NCI-H2081 (cell line): ENCODE results near the gene CFAP46.
"Not testable (repeated sequence)": the region's sequence is repeated elsewhere in the genome, so short reads cannot be mapped to it uniquely, and the experiment has no call there.

Experiments used
- DNase-seq, 2 experiments: peaks; one replicate each; lab custom pipeline; 2025; lab: John Stamatoyannopoulos, UW

Gene CFAP46

GRCh38 chr10:132899054-132899750 is 43.2 kb downstream of the CFAP46 start:
- DNase-seq: no peak

DNA sequence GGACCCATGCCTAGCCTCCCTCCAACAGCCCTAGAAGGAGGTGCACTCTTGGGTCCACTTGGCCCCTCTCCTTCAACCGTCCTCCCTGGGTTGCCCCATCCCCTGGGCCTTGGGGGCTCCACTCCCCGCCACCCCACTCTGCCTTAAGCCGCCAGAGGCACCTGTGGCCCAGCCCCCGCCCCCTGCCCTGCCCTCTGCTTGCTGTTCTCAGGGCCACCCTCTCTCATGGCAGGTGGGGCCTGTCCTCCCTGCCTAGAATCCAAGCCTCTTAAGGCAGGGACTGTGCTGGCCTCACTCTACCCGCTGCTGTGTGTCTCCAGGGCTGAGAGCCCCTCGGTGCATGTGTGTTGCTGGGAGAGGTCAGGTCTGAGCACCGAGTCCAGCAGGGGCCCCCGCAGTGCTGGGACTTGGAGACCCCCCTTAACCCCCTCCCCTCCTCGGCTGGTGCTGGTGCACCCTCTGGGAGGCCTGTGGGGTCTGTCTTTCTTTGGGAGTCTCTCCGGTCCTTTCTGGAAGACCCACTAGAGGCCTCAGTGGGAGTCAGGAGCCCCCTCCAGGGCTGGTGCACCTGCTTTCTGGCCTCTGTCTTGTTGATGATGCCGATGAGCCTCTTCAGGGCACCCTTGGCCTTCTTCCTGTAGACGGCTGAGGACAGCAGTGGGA is 43.8 kb downstream of the CFAP46 start:
- no peak for DNase-seq

GRCh38 chr10:132897516-132898381 is 44.6 kb downstream of the CFAP46 start:
- no peak for DNase-seq

DNA sequence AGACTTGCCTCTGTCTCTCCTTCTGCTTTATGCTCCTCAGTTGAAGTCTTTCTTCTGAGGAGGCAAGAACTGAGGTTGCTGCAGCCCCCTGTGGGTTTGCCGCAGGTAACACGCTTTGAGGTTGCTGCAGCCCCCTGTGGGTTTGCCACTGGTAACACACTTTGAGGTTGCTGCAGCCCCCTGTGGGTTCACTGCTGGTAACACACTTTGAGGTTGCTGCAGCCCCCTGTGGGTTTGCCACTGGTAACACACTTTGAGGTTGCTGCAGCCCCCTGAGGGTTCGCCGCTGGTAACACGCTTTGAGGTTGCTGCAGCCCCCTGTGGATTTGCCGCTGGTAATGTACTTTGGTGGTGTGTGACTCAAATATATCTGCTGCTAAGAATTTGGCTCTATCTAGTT is 48.6 kb downstream of the CFAP46 start:
- DNase-seq: not testable (repeated sequence)

- no peak for DNase-seq
These were observed 49.3 kb downstream of the CFAP46 start for GRCh38 chr10:132893090-132893489.

- no peak for DNase-seq
These were observed 50.4 kb downstream of the CFAP46 start for GRCh38 chr10:132892004-132892403.

- no peak for DNase-seq
These were observed 51.0 kb downstream of the CFAP46 start for GRCh38 chr10:132891368-132891767.

DNA sequence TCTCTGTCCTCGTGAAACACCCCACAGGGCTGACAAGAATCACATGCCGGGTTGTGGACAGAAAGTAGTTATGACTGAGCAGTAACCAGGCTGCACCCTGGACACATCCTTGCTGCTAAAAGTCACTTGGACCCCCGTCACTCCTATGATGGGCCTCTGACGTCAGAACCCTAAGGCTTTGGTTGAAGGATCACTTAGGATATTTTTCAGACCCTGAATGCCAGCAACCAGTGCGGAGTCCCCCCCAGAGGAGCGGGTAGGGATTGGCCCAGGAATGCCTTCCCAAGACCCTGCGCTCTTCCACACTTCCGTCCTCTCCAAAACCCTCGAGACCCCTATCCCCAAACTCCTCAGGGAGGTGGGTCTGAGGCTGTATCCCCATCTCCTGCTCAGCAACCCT is 52.1 kb downstream of the CFAP46 start:
- no peak for DNase-seq

DNA sequence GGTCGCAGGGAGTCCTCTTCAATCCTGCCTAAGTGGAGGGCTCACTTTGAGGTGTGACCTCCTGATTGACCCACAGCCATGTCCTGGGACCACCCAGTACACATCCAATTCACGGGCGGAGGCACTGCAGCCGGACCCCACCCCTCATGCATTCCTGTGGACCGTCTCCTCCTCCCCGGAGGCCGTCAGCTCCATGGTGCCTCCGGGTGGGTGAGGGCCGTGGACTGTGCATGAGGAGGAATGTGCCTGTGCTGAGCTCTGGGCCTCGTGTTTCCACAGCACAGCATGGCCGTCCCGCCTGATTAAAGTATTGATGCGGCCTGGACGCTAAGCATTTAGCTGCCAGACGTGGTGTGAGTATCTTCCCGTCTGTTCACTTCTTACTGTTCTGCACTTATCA is 52.8 kb downstream of the CFAP46 start:
- DNase-seq: no peak

DNA sequence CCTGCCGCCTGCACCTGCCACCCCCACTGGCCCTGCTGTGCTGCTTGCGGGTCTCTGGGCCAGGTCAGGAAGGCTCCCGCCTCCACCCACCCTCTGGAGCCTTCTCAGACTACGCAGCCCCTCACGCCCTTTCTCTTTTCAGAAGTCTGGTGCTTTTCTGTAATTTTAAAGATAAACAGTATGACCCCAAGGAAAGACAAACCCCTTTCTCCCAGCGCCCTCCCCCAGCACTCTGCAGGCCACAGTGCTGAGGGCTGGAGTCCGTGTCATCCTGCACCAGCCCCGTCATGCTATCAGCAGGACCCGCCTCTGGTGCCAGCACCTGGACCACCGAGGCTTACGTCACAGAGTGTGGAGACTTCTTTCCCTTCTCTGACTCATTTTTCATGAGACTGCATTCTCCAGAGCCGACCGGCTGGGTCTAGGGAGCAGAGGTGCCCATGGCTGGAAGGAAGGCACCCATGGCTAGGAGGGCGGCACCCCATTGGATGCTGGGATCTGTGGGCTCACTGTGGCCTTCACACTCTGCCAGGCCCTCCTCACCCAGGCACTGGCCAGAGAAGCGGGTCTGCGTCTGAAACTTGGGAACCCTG is 53.4 kb downstream of the CFAP46 start:
- no peak for DNase-seq

- not testable (repeated sequence) for DNase-seq
These were observed 53.9 kb downstream of the CFAP46 start for GRCh38 chr10:132888446-132888845.

DNA sequence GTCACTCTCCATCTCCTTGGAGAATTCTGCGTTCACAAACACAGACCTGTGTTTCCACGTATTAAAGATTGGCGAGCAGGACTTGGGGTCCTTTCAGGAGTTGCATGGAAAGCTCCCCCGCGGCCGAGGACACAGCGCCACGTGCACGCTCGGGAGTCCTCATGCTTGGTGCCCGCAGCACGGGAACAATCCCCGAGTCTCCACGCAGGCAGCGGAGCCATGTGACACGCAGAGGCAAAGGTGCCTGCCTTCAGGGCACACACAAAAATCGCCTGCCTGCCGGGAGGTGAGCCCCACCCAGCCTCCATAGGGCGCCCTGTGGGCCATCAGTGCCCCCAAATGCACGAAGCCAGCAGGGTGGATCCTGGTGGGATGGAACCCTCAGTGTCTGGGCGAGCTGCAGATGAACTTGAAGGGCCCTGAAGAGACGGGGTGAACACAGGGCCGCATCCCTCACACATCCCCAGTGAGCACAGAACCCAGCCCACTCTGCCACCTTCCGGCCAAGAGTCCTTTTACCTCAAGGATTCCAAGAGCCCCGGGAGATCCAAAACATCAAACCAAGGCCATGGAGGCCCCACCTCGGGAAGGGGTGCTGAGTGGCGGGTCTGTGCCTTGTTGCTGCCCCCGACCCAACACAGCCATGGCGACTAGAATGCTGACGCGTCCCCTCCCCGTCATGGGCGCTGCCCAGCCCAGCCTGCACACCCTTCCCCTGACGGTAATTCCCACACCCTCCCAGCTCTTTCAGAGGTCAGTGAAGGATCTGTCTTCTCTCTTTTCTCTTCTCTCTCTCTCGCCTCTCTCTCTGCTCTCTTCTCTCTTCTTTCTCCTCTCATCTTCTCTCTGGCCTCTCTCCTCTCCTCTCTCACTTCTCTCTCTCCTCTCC is 55.9 kb downstream of the CFAP46 start:
- no peak for DNase-seq

DNA sequence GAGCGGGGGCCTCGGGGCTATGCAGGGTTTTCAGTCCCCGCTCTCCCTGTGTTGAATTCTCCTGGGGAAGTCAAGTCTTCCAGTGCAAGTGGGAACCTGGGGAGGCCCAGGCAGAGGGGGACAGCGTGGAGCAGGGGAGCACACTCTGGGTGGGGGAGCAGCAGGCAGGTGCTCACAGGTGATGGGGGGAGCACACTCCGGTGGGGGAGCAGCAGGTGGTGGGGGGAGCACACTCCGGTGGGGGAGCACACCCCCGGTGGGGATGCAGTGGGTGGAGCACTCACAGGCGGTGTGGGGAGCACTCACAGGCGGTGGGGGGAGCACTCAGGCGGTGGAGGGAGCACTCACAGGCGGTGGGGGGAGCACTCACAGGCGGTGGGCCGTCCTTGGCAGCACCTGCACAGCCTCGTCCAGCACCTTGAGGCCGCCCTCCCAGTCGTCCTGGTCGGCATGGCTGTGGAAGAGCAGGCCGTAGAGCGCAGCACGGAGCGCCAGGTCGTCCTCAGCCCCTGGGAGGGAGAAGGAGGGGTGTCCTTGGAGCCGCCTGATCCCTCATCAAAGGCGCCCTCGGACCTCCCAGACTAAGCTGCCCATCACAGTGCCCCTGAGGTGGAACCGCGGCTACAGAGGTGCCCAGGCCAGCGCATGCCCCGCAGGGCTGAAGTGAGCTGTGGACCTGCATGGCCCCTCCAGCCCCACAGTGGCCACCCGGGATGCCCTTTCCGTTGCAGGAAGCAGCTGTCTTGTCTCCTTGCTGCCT is 56.7 kb downstream of the CFAP46 start:
- no peak for DNase-seq

- no peak for DNase-seq
These were observed 57.6 kb downstream of the CFAP46 start for GRCh38 chr10:132884691-132885271.

GRCh38 chr10:132884041-132884440 is 58.3 kb downstream of the CFAP46 start:
- DNase-seq: no peak

- DNase-seq: no peak
These were observed 58.9 kb downstream of the CFAP46 start for GRCh38 chr10:132883391-132883881.

DNA sequence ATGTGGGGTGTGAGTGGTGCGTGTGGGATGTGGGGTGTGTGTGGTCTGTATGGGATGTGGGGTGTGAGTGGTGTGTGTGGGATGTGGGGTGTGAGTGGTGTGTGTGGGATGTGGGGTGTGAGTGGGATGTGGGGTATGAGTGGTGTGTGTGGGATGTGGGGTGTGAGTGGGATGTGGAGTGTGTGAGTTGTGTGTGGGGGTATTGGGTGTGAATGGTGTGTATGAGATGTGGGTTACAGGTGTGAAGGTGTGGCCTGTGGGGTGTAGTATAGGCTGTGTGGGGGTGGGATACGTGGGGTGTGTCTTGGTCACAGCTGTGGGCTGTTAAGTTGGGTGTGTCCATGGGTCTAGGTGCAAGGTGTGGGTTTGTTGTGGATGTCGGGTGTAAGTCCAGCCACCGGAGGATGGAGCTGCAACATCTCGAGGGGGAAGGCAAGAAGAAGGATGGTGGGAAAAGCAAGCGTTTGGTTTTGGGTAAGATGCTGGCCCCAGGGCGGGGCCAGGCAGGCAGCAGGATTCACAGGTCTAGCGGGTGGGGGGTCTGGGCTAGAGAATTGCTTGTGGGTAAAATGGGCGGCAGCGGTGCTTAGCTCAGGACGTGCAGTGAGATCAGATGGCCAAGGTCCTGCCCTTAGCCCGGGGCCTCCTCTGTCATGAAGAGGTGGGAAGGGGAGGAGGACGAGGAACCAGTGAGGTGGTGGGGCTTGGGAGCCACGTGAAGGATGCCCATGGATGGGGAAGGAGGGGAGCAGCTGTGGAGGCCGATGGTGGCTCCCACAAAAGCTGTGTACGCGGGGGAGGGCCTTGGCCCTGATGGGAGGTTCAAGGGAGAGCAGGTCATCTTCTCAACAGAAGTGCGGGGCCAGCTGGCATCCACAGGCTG is 60.1 kb downstream of the CFAP46 start:
- DNase-seq: no peak

DNA sequence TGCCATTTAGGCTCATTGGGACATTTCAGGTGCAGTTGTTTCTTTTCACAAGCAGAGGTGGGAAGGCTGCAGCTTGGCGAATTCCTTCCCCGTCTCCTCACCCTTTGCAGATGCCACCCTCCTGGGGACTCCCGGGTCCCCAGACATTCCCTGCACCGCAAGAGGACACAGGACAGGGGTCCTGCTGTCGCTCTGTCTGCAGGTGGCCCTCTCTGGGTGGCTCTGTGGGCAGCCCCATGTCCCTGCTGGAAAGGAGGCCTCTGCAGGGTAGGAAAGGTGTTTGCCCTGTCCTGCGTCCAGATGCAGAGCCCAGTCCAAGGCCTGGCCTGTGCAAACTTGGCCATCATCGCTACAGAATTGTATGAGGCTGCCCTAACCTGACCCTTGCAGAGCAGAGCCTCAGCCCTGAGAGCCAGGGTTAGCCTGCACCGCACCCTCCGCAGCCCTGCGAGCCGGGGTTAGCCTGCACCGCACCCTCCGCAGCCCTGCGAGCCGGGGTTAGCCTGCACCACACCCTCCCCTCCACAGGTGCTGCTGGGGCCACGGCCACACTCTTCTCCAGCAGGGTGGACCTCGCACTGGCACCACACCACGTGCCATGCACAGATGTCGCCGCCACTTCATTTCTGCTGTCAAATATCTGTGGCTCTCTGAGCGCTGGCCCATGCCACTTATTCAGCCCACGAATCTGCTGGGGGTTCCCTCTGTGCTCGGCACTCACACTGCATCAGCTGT is 61.0 kb downstream of the CFAP46 start:
- no peak for DNase-seq
